Measurements from ENCODE around the gene TRA2A.

DNA sequence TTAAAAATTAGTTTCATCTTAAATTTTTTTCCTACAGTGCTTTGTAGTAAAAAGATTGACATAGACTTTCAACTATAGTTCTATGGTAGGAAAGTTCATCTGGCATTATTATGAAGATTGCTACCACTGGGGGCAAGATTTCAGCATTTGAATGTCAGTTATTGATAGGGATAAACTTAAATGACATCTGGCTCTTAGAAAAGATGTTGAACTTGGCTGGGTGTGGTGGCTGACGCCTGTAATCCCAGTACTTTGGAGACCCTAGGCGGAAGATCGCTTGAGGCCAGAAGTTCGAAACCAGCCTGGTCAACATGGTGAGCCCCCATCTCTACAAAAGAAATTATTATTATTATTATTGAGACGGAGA is 1.4 kb upstream of the TRA2A start:
- TF ChIP-seq, protein P1, sequence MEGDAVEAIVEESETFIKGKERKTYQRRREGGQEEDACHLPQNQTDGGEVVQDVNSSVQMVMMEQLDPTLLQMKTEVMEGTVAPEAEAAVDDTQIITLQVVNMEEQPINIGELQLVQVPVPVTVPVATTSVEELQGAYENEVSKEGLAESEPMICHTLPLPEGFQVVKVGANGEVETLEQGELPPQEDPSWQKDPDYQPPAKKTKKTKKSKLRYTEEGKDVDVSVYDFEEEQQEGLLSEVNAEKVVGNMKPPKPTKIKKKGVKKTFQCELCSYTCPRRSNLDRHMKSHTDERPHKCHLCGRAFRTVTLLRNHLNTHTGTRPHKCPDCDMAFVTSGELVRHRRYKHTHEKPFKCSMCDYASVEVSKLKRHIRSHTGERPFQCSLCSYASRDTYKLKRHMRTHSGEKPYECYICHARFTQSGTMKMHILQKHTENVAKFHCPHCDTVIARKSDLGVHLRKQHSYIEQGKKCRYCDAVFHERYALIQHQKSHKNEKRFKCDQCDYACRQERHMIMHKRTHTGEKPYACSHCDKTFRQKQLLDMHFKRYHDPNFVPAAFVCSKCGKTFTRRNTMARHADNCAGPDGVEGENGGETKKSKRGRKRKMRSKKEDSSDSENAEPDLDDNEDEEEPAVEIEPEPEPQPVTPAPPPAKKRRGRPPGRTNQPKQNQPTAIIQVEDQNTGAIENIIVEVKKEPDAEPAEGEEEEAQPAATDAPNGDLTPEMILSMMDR (IDR thresholded peaks at IDR 0.05), result no peak
- TF ChIP-seq POLR2A (IDR thresholded peaks at IDR 0.05), result no peak
